Suppressor macrophage treated with lipopolysaccharide for 4 hours (primary cell): ENCODE results near the gene NRXN3.

Source experiments
- DNase-seq: peaks from one replicate; pipeline ENCODE4 v3.0.0-alpha.2; 2020

Gene NRXN3

GRCh38 chr14:78248501-78249090, 78.4 kb downstream of the NRXN3 start:
- no peak for DNase-seq

- DNase-seq = no peak
These were observed 81.1 kb downstream of the NRXN3 start for GRCh38 chr14:78251308-78251707.

GRCh38 chr14:78253986-78254385, 83.8 kb downstream of the NRXN3 start:
- peak; percentile 57 for DNase-seq

- DNase-seq = peak; percentile 21
These were observed 84.8 kb downstream of the NRXN3 start for GRCh38 chr14:78254911-78255461.

GRCh38 chr14:78259831-78260230, 89.7 kb downstream of the NRXN3 start:
- no peak for DNase-seq

GRCh38 chr14:78278464-78279250, 108.5 kb downstream of the NRXN3 start:
- DNase-seq = no peak

- no peak for DNase-seq
These were observed 112.3 kb downstream of the NRXN3 start for GRCh38 chr14:78282437-78282836.

- no peak for DNase-seq
These were observed 116.0 kb downstream of the NRXN3 start for GRCh38 chr14:78286210-78286609.

- peak; percentile 27 for DNase-seq
These were observed 121.8 kb downstream of the NRXN3 start for GRCh38 chr14:78292003-78292402.

- DNase-seq = no peak
These were observed 127.7 kb downstream of the NRXN3 start for GRCh38 chr14:78297858-78298257.

- no peak for DNase-seq
These were observed 128.1 kb downstream of the NRXN3 start for GRCh38 chr14:78298298-78298697.

- no peak for DNase-seq
These were observed 132.7 kb downstream of the NRXN3 start for GRCh38 chr14:78302841-78303240.

- DNase-seq = no peak
These were observed 137.5 kb downstream of the NRXN3 start for GRCh38 chr14:78307671-78308070.

GRCh38 chr14:78308079-78308478, 137.9 kb downstream of the NRXN3 start:
- DNase-seq = no peak

GRCh38 chr14:78310272-78310671, 140.1 kb downstream of the NRXN3 start:
- no peak for DNase-seq

GRCh38 chr14:78313499-78313898, 143.3 kb downstream of the NRXN3 start:
- DNase-seq = no peak

GRCh38 chr14:78314484-78314883, 144.3 kb downstream of the NRXN3 start:
- no peak for DNase-seq

GRCh38 chr14:78316052-78316451, 145.9 kb downstream of the NRXN3 start:
- no peak for DNase-seq

GRCh38 chr14:78316786-78317185, 146.6 kb downstream of the NRXN3 start:
- DNase-seq = peak; percentile 83

GRCh38 chr14:78319406-78319805, 149.2 kb downstream of the NRXN3 start:
- no peak for DNase-seq

GRCh38 chr14:78319887-78320635, 149.9 kb downstream of the NRXN3 start:
- no peak for DNase-seq

GRCh38 chr14:78324353-78324752, 154.2 kb downstream of the NRXN3 start:
- DNase-seq = no peak

GRCh38 chr14:78325911-78326310, 155.7 kb downstream of the NRXN3 start:
- DNase-seq = no peak
